ENCODE data around the gene DHX36.

DNA sequence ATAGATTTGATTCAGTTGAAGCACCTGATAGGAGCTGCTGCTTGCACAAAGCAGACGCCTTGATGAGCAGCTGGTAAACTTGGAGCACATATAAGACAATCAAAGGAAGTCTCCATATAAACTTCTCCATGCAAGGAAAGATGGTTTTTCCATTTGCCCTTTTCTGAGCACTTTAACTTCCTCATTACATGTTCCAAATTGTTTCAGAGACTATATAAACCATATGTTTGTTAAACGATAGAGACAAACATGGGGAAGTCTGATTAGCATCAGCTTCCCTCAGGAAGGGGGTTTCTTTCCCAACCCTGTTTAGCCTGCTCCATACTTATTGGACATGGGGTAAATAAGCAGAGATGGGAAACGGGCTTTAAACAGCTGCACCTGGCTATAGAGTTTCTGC lies 88.0 kb downstream of the DHX36 start:
- TF ChIP-seq, protein P1, sequence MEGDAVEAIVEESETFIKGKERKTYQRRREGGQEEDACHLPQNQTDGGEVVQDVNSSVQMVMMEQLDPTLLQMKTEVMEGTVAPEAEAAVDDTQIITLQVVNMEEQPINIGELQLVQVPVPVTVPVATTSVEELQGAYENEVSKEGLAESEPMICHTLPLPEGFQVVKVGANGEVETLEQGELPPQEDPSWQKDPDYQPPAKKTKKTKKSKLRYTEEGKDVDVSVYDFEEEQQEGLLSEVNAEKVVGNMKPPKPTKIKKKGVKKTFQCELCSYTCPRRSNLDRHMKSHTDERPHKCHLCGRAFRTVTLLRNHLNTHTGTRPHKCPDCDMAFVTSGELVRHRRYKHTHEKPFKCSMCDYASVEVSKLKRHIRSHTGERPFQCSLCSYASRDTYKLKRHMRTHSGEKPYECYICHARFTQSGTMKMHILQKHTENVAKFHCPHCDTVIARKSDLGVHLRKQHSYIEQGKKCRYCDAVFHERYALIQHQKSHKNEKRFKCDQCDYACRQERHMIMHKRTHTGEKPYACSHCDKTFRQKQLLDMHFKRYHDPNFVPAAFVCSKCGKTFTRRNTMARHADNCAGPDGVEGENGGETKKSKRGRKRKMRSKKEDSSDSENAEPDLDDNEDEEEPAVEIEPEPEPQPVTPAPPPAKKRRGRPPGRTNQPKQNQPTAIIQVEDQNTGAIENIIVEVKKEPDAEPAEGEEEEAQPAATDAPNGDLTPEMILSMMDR (IDR thresholded peaks at IDR 0.05): no peak
- TF ChIP-seq POLR2A (IDR thresholded peaks at IDR 0.05): no peak
